Astrocyte (in vitro differentiated cells and primary cell): ENCODE measurements around the gene GYS1.

Source experiments
- EZH2 ChIP-seq: IDR thresholded peaks from 2 replicates; pipeline ENCODE4 v1.6.1; 2012; ENCODE audit warnings: mild to moderate bottlenecking, low read length, inconsistent platforms; ENCODE audit not compliant: insufficient read depth
- TF ChIP-seq, protein P1 (sequence below): IDR thresholded peaks from 2 replicates; pipeline ENCODE4 v1.5.1; 2011; ENCODE audit warnings: low read depth, mild to moderate bottlenecking, inconsistent platforms, low read length, moderate library complexity; ENCODE audit not compliant: insufficient read depth

DNA sequence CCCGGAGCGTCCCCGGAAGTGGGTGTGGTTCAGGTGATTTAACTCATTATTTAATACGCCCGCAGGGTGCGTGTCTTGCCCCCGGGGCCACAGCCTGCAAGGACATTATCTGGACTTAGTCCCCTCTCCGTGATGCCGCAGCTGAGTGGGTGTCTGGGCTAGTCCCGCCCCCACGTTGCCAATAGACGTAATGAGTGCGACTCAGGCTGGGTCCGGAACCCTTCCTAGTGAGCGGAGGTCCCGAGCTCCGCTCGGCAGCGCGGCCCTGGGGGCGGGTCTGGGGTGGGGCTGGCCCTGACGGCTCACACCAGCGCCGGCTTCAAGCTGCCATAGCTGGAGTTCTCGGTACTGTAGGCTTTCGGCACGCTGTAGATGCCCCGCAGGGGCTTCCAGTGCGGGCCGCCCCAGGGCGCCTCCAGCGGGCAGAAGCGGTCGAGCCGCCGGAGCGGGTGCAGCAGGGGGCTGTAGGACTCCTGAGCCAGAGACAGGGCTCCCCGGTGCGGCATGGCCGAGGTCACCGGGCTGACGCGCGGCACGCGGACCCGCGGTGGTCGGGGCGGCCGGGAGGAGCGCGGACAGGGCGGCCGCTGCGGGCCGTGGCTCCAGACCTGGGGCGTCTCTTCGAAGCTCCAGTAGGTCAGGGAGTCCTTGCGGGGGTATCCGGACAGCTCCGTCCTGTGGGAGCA is 24.7 kb upstream of the GYS1 start:
- TF ChIP-seq, protein P1, sequence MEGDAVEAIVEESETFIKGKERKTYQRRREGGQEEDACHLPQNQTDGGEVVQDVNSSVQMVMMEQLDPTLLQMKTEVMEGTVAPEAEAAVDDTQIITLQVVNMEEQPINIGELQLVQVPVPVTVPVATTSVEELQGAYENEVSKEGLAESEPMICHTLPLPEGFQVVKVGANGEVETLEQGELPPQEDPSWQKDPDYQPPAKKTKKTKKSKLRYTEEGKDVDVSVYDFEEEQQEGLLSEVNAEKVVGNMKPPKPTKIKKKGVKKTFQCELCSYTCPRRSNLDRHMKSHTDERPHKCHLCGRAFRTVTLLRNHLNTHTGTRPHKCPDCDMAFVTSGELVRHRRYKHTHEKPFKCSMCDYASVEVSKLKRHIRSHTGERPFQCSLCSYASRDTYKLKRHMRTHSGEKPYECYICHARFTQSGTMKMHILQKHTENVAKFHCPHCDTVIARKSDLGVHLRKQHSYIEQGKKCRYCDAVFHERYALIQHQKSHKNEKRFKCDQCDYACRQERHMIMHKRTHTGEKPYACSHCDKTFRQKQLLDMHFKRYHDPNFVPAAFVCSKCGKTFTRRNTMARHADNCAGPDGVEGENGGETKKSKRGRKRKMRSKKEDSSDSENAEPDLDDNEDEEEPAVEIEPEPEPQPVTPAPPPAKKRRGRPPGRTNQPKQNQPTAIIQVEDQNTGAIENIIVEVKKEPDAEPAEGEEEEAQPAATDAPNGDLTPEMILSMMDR = peak; percentile 14
- no peak for TF ChIP-seq EZH2
